Prostate gland (tissue), 2 donors: ENCODE measurements around the gene SLC50A1.

Source experiments
- CTCF ChIP-seq, 4 experiments: fragments of 200-600 bp in 2 of 4; fragments of 450-650 bp in 2 of 4; sonication (generic) in 2 of 4; IDR thresholded peaks; 1 replicate in 3 of 4; 2 replicates in 1 of 4; pipeline ENCODE4 v1.5.1; 2016 to 2019; ENCODE audit warnings: antibody characterized with exemption in 4 of 4, mild to moderate bottlenecking in 2 of 4, moderate library complexity in 2 of 4
- POLR2A ChIP-seq: fragments of 450-650 bp; IDR thresholded peaks from one replicate; pipeline ENCODE4 v1.6.1; 2016; ENCODE audit warnings: antibody characterized with exemption, mild to moderate bottlenecking
- POLR2AphosphoS5 ChIP-seq: sonication (generic); formaldehyde crosslinking; IDR thresholded peaks from one replicate; pipeline ENCODE4 v1.6.1; 2017; ENCODE audit warnings: antibody characterized with exemption

GRCh38 chr1:155179112-155180031 lies 43.7 kb downstream of the SLC50A1 start:
- TF ChIP-seq CTCF (IDR thresholded peaks at IDR 0.05) (no peak), POLR2AphosphoS5 (no peak), POLR2A (no peak)
